SK-N-SH treated with all-trans-retinoic acid at 6 μM for 48 hours (cell line): ENCODE results near the gene MDGA2.

Experiments used
- ARNTL ChIP-seq: fragments of 450-650 bp; formaldehyde crosslinking; IDR thresholded peaks from 2 replicates; pipeline ENCODE4 v1.5.0; 2020; ENCODE audit warnings: low read depth, mild to moderate bottlenecking, moderate library complexity, borderline replicate concordance
- CREB5 ChIP-seq: fragments of 250-450 bp; sonication (Bioruptor Pico); IDR thresholded peaks from 2 replicates; pipeline ENCODE4 v1.5.1; 2020; ENCODE audit warnings: low read depth, mild to moderate bottlenecking, moderate library complexity
- CSRNP3 ChIP-seq: fragments of 250-450 bp; sonication (Bioruptor Pico); IDR thresholded peaks from 2 replicates; pipeline ENCODE4 v1.5.1; 2021; ENCODE audit warnings: mild to moderate bottlenecking, moderate library complexity
- ISL1 ChIP-seq: fragments of 250-450 bp; sonication (Bioruptor Pico); IDR thresholded peaks from 2 replicates; pipeline ENCODE4 v2.1.2; 2022; ENCODE audit warnings: mild to moderate bottlenecking, moderate library complexity
- OSR1 ChIP-seq: fragments of 250-450 bp; sonication (Bioruptor Pico); IDR thresholded peaks from 2 replicates; pipeline ENCODE4 v1.8.0; 2022; ENCODE audit warnings: moderate library complexity, mild to moderate bottlenecking, inconsistent platforms
- TCF4 ChIP-seq: fragments of 250-450 bp; sonication (Bioruptor Pico); IDR thresholded peaks from 2 replicates; pipeline ENCODE4 v1.8.0; 2021; ENCODE audit warnings: mild to moderate bottlenecking, moderate library complexity, borderline replicate concordance
- TOX ChIP-seq: fragments of 250-450 bp; sonication (Bioruptor Pico); IDR thresholded peaks from 2 replicates; pipeline ENCODE4 v1.8.0; 2021; ENCODE audit warnings: mild to moderate bottlenecking, moderate library complexity, borderline replicate concordance
- TF ChIP-seq, protein P1 (sequence below): fragments of 250-450 bp; sonication (Bioruptor Pico); IDR thresholded peaks from 2 replicates; pipeline ENCODE4 v1.8.0; 2020; ENCODE audit warnings: mild to moderate bottlenecking, moderate library complexity, borderline replicate concordance

GRCh38 chr14:47674543-47675465 is 601 bp downstream of the MDGA2 start:
- TF ChIP-seq CREB5 (CRISPR knock-in tag) (no peak), CSRNP3 (CRISPR knock-in tag) (no peak), TCF4 (no peak), OSR1 (no peak), TOX (CRISPR knock-in tag) (no peak), ARNTL (CRISPR knock-in tag) (no peak), ISL1 (no peak)
- TF ChIP-seq, protein P1, sequence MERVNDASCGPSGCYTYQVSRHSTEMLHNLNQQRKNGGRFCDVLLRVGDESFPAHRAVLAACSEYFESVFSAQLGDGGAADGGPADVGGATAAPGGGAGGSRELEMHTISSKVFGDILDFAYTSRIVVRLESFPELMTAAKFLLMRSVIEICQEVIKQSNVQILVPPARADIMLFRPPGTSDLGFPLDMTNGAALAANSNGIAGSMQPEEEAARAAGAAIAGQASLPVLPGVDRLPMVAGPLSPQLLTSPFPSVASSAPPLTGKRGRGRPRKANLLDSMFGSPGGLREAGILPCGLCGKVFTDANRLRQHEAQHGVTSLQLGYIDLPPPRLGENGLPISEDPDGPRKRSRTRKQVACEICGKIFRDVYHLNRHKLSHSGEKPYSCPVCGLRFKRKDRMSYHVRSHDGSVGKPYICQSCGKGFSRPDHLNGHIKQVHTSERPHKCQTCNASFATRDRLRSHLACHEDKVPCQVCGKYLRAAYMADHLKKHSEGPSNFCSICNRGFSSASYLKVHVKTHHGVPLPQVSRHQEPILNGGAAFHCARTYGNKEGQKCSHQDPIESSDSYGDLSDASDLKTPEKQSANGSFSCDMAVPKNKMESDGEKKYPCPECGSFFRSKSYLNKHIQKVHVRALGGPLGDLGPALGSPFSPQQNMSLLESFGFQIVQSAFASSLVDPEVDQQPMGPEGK: no peak
